Measurements from ENCODE around the gene IGFBP1. TPM values are rescaled to one million over a fixed set of nuclear protein-coding genes. Genes with fewer than 3 reads are reported as not detected.

IGFBP1 gene
- total and polyA plus RNA-seq, 2 of the 13 experiments (the other 11 are each of a cell fraction or from before 2014, with no cell fraction given), result 5.4 to 885 TPM

- TF ChIP-seq, protein P1, sequence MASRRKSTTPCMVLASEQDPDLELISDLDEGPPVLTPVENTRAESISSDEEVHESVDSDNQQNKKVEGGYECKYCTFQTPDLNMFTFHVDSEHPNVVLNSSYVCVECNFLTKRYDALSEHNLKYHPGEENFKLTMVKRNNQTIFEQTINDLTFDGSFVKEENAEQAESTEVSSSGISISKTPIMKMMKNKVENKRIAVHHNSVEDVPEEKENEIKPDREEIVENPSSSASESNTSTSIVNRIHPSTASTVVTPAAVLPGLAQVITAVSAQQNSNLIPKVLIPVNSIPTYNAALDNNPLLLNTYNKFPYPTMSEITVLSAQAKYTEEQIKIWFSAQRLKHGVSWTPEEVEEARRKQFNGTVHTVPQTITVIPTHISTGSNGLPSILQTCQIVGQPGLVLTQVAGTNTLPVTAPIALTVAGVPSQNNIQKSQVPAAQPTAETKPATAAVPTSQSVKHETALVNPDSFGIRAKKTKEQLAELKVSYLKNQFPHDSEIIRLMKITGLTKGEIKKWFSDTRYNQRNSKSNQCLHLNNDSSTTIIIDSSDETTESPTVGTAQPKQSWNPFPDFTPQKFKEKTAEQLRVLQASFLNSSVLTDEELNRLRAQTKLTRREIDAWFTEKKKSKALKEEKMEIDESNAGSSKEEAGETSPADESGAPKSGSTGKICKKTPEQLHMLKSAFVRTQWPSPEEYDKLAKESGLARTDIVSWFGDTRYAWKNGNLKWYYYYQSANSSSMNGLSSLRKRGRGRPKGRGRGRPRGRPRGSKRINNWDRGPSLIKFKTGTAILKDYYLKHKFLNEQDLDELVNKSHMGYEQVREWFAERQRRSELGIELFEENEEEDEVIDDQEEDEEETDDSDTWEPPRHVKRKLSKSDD (CRISPR knock-in tag; IDR thresholded peaks at IDR 0.05; ENCODE audit: low read depth), result peak; percentile 30; the same call in 1 of the 2 replicates
- TF ChIP-seq KLF15 (CRISPR knock-in tag; IDR thresholded peaks at IDR 0.05; ENCODE audit: borderline replicate concordance) (no peak), GATAD2A (CRISPR knock-in tag; IDR thresholded peaks at IDR 0.05) (peak; percentile 99), ZMYM4 (CRISPR knock-in tag; IDR thresholded peaks at IDR 0.05) (peak; percentile 85), CREM (IDR thresholded peaks at IDR 0.05) (peak; percentile 95), CREM (CRISPR knock-in tag; IDR thresholded peaks at IDR 0.05) (no peak), SOX13 (IDR thresholded peaks at IDR 0.05) (peak; percentile 95), SOX13 (CRISPR knock-in tag; conservative IDR thresholded peaks at IDR 0.05 in 1 of 2, IDR thresholded peaks at IDR 0.05 in 1 of 2) (peak in 1 of 2 experiments; percentile 96; a peak in 2 of 4 replicates), BORCS8-MEF2B (CRISPR knock-in tag; IDR thresholded peaks at IDR 0.05) (peak; percentile 89), NR1H2 (CRISPR knock-in tag; IDR thresholded peaks at IDR 0.05; ENCODE audit: borderline replicate concordance, low read depth) (no peak), NFIC (IDR thresholded peaks at IDR 0.05; ENCODE audit: low read length) (no peak), ZNF782 (CRISPR knock-in tag; IDR thresholded peaks at IDR 0.05; ENCODE audit: borderline replicate concordance) (peak; percentile 45; the same call in 1 of the 2 replicates), U2AF2 (IDR thresholded peaks at IDR 0.05; ENCODE audit: low read depth, low read length) (no peak), KDM1A (CRISPR knock-in tag; IDR thresholded peaks at IDR 0.05) (peak; percentile 86)
- TF ChIP-seq, protein P2, sequence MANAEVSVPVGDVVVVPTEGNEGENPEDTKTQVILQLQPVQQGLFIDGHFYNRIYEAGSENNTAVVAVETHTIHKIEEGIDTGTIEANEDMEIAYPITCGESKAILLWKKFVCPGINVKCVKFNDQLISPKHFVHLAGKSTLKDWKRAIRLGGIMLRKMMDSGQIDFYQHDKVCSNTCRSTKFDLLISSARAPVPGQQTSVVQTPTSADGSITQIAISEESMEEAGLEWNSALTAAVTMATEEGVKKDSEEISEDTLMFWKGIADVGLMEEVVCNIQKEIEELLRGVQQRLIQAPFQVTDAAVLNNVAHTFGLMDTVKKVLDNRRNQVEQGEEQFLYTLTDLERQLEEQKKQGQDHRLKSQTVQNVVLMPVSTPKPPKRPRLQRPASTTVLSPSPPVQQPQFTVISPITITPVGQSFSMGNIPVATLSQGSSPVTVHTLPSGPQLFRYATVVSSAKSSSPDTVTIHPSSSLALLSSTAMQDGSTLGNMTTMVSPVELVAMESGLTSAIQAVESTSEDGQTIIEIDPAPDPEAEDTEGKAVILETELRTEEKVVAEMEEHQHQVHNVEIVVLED (CRISPR knock-in tag; IDR thresholded peaks at IDR 0.05; ENCODE audit: borderline replicate concordance), result peak; percentile 65; the same call in 1 of the 2 replicates
- TF ChIP-seq, protein P3, sequence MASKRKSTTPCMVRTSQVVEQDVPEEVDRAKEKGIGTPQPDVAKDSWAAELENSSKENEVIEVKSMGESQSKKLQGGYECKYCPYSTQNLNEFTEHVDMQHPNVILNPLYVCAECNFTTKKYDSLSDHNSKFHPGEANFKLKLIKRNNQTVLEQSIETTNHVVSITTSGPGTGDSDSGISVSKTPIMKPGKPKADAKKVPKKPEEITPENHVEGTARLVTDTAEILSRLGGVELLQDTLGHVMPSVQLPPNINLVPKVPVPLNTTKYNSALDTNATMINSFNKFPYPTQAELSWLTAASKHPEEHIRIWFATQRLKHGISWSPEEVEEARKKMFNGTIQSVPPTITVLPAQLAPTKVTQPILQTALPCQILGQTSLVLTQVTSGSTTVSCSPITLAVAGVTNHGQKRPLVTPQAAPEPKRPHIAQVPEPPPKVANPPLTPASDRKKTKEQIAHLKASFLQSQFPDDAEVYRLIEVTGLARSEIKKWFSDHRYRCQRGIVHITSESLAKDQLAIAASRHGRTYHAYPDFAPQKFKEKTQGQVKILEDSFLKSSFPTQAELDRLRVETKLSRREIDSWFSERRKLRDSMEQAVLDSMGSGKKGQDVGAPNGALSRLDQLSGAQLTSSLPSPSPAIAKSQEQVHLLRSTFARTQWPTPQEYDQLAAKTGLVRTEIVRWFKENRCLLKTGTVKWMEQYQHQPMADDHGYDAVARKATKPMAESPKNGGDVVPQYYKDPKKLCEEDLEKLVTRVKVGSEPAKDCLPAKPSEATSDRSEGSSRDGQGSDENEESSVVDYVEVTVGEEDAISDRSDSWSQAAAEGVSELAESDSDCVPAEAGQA (IDR thresholded peaks at IDR 0.05; ENCODE audit: low read depth), result peak; percentile 65
- TF ChIP-seq, protein P3 (CRISPR knock-in tag; IDR thresholded peaks at IDR 0.05; ENCODE audit: borderline replicate concordance), result peak; percentile 81; the same call in 1 of the 2 replicates
Measured at GRCh38 chr7:45885264-45885882, 2.9 kb upstream of the IGFBP1 start (continued).

Data from HepG2 (cell line).